Measurements from ENCODE around the gene SLC7A4.
"Not testable (repeated sequence)": the region's sequence is repeated elsewhere in the genome, so short reads cannot be mapped to it uniquely, and the experiment has no call there.

SLC7A4 gene

GRCh38 chr22:21014726-21015465, 17.5 kb downstream of the SLC7A4 start, which contains the start of gene P2RX6:
Gene P2RX6 (plus strand): TSS chr22:21015165. CDS start chr22:21015175, 10 bp downstream.
- DNase-seq, result peak in 1 of 2 experiments; percentile 42

DNA sequence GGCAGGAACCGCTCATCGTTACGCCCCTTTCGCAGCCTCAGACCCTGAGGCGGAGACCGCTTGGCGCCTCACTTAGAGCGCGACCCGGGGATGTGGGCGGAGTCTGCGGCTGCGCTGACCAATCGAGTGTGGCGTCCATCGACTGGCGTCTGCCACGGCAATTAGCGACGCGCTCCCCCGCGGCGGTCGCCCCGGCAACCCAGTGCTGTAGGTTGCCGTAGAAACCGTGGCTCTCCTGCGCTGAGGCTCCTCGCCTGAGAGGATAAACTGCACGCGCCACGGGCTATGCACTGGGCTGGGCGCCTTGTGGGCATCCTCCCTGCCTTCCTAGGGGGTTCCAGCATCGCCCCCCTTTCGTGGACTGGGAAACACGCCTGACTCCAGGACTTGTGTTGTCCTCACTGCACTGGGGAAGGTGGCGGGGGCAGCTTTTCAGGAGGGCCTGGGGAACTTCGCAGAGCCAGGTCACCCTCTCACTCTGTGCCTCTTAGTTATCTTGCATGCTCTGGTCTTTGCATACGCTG, 18.1 kb downstream of the SLC7A4 start:
- DNase-seq, result peak; percentile 85 to 92

GRCh38 chr22:21013657-21014201, 18.6 kb downstream of the SLC7A4 start:
- no peak for DNase-seq

GRCh38 chr22:21012446-21013407, 19.6 kb downstream of the SLC7A4 start:
- DNase-seq, result no peak

- no peak for DNase-seq
Measured at GRCh38 chr22:21010426-21011113, 21.8 kb downstream of the SLC7A4 start.

DNA sequence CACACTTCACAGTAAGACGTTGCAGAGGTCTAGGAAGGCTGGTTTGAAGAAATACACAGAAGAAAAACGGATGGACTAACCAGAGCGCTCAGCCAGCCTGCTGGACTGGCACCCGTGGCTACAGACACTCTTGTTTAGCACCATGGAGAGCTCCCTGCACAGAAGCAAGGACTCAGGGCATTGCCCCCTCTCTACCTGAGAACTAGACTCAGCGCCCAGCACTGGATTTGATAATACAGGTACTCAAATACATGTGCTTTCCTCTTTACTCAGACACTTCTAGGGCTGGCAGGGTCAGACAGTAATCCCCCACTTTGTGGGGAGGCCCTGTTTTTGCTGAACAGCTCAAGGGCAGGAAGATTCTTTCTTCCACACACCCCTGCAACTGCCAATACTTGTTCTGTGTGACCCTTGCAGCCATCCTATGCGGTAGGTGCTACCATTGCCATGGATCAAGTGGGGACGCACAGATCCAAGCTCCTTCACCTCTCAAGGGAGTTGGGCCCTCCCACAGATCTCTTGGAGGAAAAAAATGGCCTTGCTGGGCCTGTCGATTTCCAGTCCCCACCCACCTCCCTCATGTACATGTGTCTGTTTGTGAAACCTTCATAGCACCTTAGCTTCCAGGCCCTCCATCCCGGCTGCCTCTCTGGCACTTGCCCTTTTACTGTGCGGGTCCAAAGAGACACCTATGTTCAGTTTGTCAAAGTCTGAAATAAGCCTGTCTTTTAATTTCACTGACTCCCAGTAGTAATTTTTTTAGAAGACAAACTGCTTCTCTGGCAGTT, 22.5 kb downstream of the SLC7A4 start:
- no peak for DNase-seq

GRCh38 chr22:21009208-21009607, 23.2 kb downstream of the SLC7A4 start:
- not testable (repeated sequence) for DNase-seq

- DNase-seq, result no peak
Measured at GRCh38 chr22:21003782-21004181, 28.6 kb downstream of the SLC7A4 start.

DNA sequence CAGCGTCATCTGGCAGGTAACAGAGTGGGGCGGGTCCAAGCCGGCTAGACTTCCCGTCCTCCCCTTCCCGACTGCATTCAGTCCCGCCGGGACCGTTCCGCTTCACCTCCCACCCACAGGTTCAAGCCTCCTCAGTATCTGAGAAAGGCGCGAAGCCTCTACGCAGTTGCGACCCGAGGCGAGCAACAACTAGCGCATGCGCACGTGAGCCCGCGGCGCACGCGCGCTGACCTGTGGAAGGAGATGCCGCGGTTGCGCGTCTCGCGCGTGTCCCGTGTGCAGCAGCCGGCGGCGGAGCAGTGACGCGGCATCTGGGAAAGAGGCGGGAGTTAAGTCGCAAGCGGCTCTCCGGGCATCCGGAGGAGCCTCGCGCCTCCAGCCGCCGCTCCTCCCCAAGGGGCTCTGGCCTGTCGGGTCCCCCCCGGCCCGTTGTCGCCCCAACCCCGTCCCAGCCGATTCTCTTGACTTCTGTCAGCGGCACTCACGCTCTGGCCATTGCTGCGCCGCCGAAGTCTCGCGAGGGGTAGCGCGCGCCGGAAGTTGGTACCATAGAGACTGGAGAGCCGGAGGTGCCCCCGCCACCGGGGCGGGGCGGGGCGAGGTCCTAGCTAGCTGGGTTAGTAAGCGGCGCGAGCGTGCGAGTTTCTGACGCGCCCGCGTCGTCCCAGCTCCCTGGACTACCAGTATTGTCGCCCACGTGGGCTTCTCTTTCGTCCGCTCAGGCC, 30.6 kb downstream of the SLC7A4 start, which contains the start of gene THAP7:
Gene THAP7 (minus strand): TSS at position 518 of the 725 bp plus-strand sequence. CDS start 207 bp downstream, at position 311.
- peak; percentile 85 to 93 for DNase-seq

DNA sequence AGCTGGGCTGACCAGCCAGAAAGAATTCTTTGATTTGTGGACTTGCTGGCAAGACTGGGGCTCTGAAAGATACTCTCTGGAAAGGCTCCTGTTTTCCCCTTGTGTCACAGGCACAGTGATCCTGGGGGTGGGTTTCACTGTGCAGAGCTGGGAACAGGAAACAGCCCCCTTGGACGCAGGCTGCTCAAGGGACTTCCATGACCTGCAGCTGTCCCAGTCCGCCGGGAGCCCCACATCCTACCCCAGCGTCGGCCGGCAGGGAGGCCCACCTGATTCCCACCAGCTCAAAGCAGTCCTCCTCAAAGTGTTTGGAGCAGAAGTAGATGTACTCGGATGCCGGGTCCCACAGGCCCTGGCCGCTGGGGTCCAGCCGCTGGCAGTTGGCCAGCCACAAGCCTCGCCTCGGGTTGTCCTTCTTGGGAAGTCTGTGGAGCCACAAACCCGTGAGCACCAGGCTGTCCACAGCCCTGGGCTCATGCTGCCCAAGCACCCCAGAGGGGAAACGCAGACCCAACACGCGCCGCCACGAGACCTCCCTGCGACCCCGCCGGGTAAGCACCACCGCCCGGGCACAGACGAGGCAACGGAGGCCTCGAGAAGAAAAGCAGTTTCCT, 31.3 kb downstream of the SLC7A4 start:
- no peak for DNase-seq

DNA sequence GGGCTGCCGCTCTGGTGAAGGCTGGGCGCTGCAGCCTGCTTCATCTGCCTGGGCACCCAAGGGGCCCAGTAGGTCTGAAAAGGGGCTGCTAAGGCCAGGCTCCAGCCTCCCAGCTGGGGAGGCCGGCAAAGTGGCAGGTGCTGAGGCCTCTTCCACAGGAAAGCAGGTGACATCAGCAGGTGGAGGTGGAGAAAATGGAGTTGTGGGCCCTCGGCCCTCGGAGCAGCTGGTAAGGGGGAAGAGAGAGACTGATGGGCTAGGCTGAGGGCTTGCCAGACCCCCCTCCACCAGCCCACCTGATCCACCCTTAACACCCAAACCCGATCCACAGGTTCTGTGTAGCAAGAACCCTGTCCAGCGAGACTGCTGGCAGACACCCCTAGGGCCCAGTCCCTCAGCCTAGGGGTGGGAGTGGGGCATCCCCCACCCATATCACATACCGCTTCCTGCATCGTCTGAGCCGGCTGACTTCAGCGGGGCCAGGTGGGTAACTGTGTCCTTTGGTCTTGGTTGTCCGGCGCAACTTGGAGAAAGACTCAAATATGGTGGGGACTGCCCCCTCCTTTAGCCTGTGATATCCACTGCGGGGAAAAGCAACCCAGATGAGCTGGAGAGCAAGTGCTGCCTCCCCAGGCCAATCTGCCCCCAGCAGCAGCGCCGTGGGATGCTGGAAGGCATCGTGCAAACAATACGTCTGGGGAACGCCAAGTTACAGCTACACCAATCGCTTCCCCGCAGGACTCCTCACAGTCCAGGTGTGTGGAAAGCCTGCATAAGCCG, 32.0 kb downstream of the SLC7A4 start:
- no peak for DNase-seq

DNA sequence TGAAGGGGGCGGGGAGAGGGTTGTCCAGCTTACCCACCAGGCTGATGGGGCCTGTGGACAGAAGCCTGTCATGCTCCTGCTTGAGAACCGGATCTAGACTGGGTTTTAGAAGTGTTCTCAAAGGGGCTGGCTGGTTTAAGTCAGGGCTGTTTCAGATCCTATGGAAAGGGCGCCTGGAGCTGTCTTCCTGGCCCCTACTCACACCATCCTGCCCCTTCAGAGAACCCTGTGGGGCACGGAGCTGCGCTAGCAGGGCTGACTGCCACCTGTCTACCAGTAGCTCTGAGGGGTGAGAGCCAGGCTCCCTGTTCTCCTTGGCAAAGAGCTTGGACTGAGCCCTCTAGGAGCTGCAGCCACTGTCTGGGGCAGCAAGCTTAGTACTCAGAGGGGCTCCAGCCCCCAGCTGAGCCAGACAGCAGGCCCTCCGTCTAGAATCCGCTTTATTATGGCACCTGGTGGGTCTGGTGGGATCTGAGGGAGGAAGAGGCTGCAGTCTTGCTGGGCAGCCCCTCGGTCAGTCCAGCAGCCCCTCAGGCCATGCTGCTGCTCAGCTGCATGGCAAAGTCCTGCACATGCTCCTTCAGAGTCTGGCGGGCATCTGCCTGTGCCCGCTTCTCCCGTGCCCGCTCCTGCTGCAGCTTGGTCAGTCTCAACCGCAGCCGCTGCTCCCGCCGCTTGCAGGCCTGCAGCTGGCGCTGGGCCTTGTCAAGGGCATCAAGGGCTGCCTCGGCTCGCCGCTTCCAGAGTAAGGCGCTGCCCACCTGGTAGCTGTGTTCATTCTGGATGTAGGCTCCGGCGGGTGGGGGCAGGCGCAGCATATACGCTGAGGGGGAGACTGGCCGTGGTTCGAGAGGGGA, 32.8 kb downstream of the SLC7A4 start:
- DNase-seq, result no peak

- DNase-seq, result no peak
Measured at GRCh38 chr22:20998411-20999336, 33.7 kb downstream of the SLC7A4 start.

- no peak for DNase-seq
Measured at GRCh38 chr22:20997536-20998257, 34.7 kb downstream of the SLC7A4 start.

GRCh38 chr22:20996598-20997535, 35.5 kb downstream of the SLC7A4 start:
- DNase-seq, result no peak

DNA sequence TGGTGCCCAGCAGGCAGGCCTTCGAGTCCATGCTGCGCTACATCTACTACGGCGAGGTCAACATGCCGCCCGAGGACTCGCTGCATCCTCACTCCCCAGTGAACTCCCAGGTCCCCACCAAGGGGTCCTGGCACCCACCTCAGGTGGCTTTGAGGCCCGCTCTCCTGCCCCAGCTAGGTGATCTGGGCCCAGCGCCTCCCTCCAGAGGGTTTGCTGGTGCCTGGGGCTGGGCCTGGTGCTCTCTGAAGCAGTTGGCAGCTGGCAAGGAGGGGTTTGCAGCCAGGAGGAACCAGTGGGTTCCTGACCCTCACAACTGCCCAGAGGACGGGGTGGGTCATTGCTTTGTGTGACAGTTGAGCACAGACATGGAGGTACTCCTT, 36.3 kb downstream of the SLC7A4 start:
- no peak for DNase-seq
